ENCODE measurements around the gene NRCAM.

DNA sequence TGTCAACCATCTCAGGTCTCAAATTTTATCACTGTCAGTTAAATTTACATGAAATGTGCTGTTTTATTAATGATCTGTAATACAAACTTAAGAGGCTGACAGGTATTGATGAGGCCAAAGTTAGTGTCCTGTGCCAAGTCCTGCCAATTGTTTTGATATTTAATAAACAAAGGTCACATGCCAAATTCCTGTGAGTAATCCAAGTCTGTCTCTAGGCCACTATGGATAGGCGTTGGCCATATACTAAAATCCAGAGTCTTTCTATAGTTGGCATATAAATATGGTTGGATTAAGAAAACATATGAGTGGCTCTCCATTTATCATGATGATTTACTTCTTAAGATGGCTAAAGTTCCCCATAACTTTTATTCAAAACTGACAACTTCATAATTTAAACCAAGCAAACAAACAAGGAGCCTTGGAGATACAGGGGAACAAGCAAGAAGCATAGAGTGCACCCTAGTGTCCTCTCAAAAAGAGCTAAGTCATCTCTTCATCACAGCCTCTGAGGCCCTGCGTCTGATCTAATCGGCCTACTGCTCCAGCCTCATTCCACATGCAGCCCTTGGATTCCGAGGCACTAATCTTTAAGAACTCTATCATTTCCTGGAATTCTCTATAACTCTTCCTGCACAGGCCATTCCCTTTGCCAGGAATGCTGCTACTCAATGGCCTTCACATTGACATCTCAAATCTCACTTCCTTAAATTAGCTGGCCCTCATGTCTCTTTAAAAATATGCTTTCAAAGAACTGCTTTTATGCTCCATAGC is 32.7 kb upstream of the NRCAM start:
- TF ChIP-seq, protein P1, sequence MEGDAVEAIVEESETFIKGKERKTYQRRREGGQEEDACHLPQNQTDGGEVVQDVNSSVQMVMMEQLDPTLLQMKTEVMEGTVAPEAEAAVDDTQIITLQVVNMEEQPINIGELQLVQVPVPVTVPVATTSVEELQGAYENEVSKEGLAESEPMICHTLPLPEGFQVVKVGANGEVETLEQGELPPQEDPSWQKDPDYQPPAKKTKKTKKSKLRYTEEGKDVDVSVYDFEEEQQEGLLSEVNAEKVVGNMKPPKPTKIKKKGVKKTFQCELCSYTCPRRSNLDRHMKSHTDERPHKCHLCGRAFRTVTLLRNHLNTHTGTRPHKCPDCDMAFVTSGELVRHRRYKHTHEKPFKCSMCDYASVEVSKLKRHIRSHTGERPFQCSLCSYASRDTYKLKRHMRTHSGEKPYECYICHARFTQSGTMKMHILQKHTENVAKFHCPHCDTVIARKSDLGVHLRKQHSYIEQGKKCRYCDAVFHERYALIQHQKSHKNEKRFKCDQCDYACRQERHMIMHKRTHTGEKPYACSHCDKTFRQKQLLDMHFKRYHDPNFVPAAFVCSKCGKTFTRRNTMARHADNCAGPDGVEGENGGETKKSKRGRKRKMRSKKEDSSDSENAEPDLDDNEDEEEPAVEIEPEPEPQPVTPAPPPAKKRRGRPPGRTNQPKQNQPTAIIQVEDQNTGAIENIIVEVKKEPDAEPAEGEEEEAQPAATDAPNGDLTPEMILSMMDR (IDR thresholded peaks at IDR 0.05; ENCODE audit: insufficient read depth, low read depth, low read length) = no peak
- no peak for TF ChIP-seq EZH2 (IDR thresholded peaks at IDR 0.05; ENCODE audit: insufficient read depth, low read length)
